Natural killer cell (primary cell): ENCODE results near the gene SLC5A10. TPM values are rescaled to one million over a fixed set of nuclear protein-coding genes. Genes with fewer than 3 reads are reported as not detected.
"Not testable (repeated sequence)": the region's sequence is repeated elsewhere in the genome, so short reads cannot be mapped to it uniquely, and the experiment has no call there.

Experiments
- ATAC-seq, 3 donors: fragments of 150-1000 bp in 2 of 3; fragments of 200-7000 bp in 1 of 3; cut with Tn5 transposase; 1 replicate in 1 of 3; 2 replicates in 2 of 3; pipeline ENCODE4 v1.10.0; 2021; ENCODE audit warnings: mild to moderate bottlenecking in 2 of 3, moderate library complexity in 2 of 3
- DNase-seq, 2 donors: peaks; one replicate each; pipeline versions ENCODE4 v3.0.0 to v3.0.0-alpha.2; 2013 to 2021; ENCODE audit warnings: mixed read lengths in 1 of 2
- H3K27ac ChIP-seq: one replicate; pipeline ENCODE4 v1.5.1; 2013; ENCODE audit warnings: mild to moderate bottlenecking, low read length
- H3K27me3 ChIP-seq: one replicate; pipeline ENCODE4 v1.6.1; 2013; ENCODE audit warnings: low read length; ENCODE audit not compliant: control insufficient read depth, insufficient read depth
- H3K36me3 ChIP-seq: one replicate; pipeline ENCODE4 v1.6.1; 2013; ENCODE audit warnings: low read length; ENCODE audit not compliant: control insufficient read depth, insufficient read depth
- H3K4me1 ChIP-seq: one replicate; pipeline ENCODE4 v1.6.1; 2013; ENCODE audit warnings: low read length; ENCODE audit not compliant: control insufficient read depth, insufficient read depth
- H3K4me3 ChIP-seq: one replicate; pipeline ENCODE4 v1.5.1; 2013; ENCODE audit warnings: low read length
- H3K9me3 ChIP-seq: one replicate; pipeline ENCODE4 v1.6.1; 2013; ENCODE audit warnings: low read length; ENCODE audit not compliant: control insufficient read depth, insufficient read depth
- H3K27ac Mint-ChIP-seq, 2 donors: one replicate each; pipeline ENCODE4 v1.8.0; 2022; ENCODE audit warnings: mild to moderate bottlenecking in 2 of 2, mixed read lengths in 2 of 2, moderate library complexity in 1 of 2
- H3K27me3 Mint-ChIP-seq, 2 donors: one replicate each; pipeline ENCODE4 v1.8.0; 2022; ENCODE audit warnings: low read depth in 2 of 2, mixed read lengths in 2 of 2
- H3K36me3 Mint-ChIP-seq: one replicate; pipeline ENCODE4 v1.8.0; 2022; ENCODE audit warnings: mixed read lengths
- H3K4me1 Mint-ChIP-seq, 2 donors: one replicate each; pipeline ENCODE4 v1.8.0; 2022; ENCODE audit warnings: mixed read lengths in 2 of 2
- H3K4me3 Mint-ChIP-seq: one replicate; pipeline ENCODE4 v1.8.0; 2022; ENCODE audit warnings: mild to moderate bottlenecking, moderate library complexity, mixed read lengths
- H3K9me3 Mint-ChIP-seq, 2 donors: one replicate each; pipeline ENCODE4 v1.8.0; 2022; ENCODE audit warnings: mixed read lengths in 2 of 2
- CTCF ChIP-seq: fragments of 200-600 bp; IDR thresholded peaks from one replicate; pipeline ENCODE4 v1.8.0; 2022; ENCODE audit warnings: antibody characterized with exemption
- WGBS: methylation state at CpG from one replicate; pipeline ENCODE4 v1.1.7; 2013; ENCODE audit warnings: missing lambda C conversion rate; ENCODE audit not compliant: insufficient coverage; 5-methylcytosine and 5-hydroxymethylcytosine counted together
- intact Hi-C: fragments of 100-400 bp; cut with micrococcal nuclease; formaldehyde crosslinking; loops from one replicate; pipeline ENCODE4 v1.14.2; 2022
- total RNA-seq, 4 donors: library from RNA; stranded (reverse); fragments of 120-200 nt in 1 of 4; gene quantifications; one replicate each; pipeline versions ENCODE4 v1.2.3 to v1.2.4, GENCODE V29; 2013 to 2022

Gene SLC5A10
- total RNA-seq, 3 donors from 2014 or later (not counting 1 experiment from before 2014, with no cell fraction given) = 0.28 TPM; not detected in 2

- WGBS = 95% methylated on average over 6 of the region's 6 CpGs
- Mint-ChIP-seq H3K27ac (no peak overlapping the region), H3K4me3 (no peak overlapping the region), H3K36me3 (no peaks in the 10 kb centered on the region), H3K4me1 (peaks cover 5% of the 10 kb centered on the region in 2 donors), H3K9me3 (no peaks in the 10 kb centered on the region), H3K27me3 (peaks cover 0 to 8% of the 10 kb centered on the region in 2 donors)
- no peak for TF ChIP-seq CTCF
- DNase-seq (no peak), ATAC-seq (no peak)
- Histone ChIP-seq H3K36me3 (no peaks in the 10 kb centered on the region), H3K27me3 (no peaks in the 10 kb centered on the region), H3K27ac (no peak overlapping the region), H3K4me3 (no peak overlapping the region), H3K9me3 (no peaks in the 10 kb centered on the region), H3K4me1 (peaks cover 9% of the 10 kb centered on the region)
- intact Hi-C loops = no loop called here
These were observed 3.0 kb downstream of the SLC5A10 start for GRCh38 chr17:18955009-18955408.

- not testable (repeated sequence) for H3K4me3 Mint-ChIP-seq
These were observed 4.1 kb downstream of the SLC5A10 start for GRCh38 chr17:18956021-18956420.

GRCh38 chr17:18956581-18956980 lies 4.6 kb downstream of the SLC5A10 start:
- H3K36me3 Mint-ChIP-seq = no peaks in the 10 kb centered on the region
- H3K27me3 ChIP-seq = no peaks in the 10 kb centered on the region
- peaks cover 9 to 11% of the 10 kb centered on the region in 2 donors for H3K4me1 Mint-ChIP-seq
- peaks cover 20% of the 10 kb centered on the region for H3K4me1 ChIP-seq
- no peak overlapping the region for H3K4me3 ChIP-seq
- 91% methylated on average over 3 of the region's 3 CpGs for WGBS
- H3K27ac Mint-ChIP-seq = no peak overlapping the region
- intact Hi-C loops = no loop called here
- TF ChIP-seq CTCF = no peak
- H3K4me3 Mint-ChIP-seq = no peak overlapping the region
- H3K9me3 ChIP-seq = no peaks in the 10 kb centered on the region
- H3K27me3 Mint-ChIP-seq = peaks cover 0 to 11% of the 10 kb centered on the region in 2 donors
- no peaks in the 10 kb centered on the region for H3K36me3 ChIP-seq
- no peaks in the 10 kb centered on the region for H3K9me3 Mint-ChIP-seq
- DNase-seq (no peak), ATAC-seq (no peak)
- H3K27ac ChIP-seq = no peak overlapping the region

More at GRCh38 chr17:18956021-18956420, 4.1 kb downstream of the SLC5A10 start:
- DNase-seq, H3K27me3 ChIP-seq, H3K27ac ChIP-seq, H3K9me3 Mint-ChIP-seq, intact Hi-C loops, H3K27ac Mint-ChIP-seq, H3K36me3 Mint-ChIP-seq, H3K9me3 ChIP-seq, ATAC-seq, H3K4me3 ChIP-seq, H3K36me3 ChIP-seq: not testable (repeated sequence)
- WGBS = no CpG with 5 or more reads among the region's 6 CpGs
- Mint-ChIP-seq H3K27me3 (peaks cover 0 to 11% of the 10 kb centered on the region in 2 donors), H3K4me1 (peaks cover 9 to 11% of the 10 kb centered on the region in 2 donors)
- H3K4me1 ChIP-seq = peaks cover 15% of the 10 kb centered on the region

DNA sequence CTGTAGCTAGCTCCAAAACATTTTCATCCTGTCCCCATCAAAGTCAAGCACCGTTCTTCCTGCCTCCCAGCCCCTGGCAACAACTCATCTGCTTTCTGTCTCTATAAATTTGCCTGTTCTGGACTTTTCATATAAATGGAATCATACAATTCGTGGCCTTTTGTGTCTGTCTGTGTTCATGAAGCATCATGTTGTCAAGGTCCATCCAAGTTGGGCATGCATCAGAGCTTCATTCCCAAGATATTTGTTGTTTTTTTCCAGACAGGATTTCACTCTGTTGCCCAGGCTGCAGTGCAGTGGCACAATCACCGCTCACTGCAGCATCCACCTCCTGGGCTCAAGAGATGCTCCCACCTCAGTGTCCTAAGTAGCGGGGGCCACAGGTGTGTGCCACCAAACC lies 5.9 kb downstream of the SLC5A10 start:
- H3K27ac ChIP-seq = no peak overlapping the region
- H3K9me3 Mint-ChIP-seq = no peaks in the 10 kb centered on the region
- no peak overlapping the region for H3K4me3 Mint-ChIP-seq
- H3K9me3 ChIP-seq = no peaks in the 10 kb centered on the region
- peaks cover 9 to 11% of the 10 kb centered on the region in 2 donors for H3K4me1 Mint-ChIP-seq
- WGBS = 92% methylated on average over 4 of the region's 4 CpGs
- TF ChIP-seq CTCF = no peak
- peaks cover 20% of the 10 kb centered on the region for H3K4me1 ChIP-seq
- H3K4me3 ChIP-seq = no peak overlapping the region
- DNase-seq (no peak), ATAC-seq (no peak)
- no peaks in the 10 kb centered on the region for H3K36me3 ChIP-seq
- H3K27me3 Mint-ChIP-seq = peaks cover 0 to 13% of the 10 kb centered on the region in 2 donors
- intact Hi-C loops = no loop called here
- H3K36me3 Mint-ChIP-seq = no peaks in the 10 kb centered on the region
- no peaks in the 10 kb centered on the region for H3K27me3 ChIP-seq
- H3K27ac Mint-ChIP-seq = no peak overlapping the region
